NCI-H446 treated with DMSO at 0.1 percent for 48 hours (cell line): ENCODE measurements around the gene JCHAIN.
"Not testable (repeated sequence)": the region's sequence is repeated elsewhere in the genome, so short reads cannot be mapped to it uniquely, and the experiment has no call there.

Experiments used
- DNase-seq: peaks from one replicate; lab custom pipeline; 2025; lab: John Stamatoyannopoulos, UW

The JCHAIN gene

GRCh38 chr4:70666369-70666768 lies at the start of gene JCHAIN:
JCHAIN (minus strand) TSS chr4:70666508; CDS start chr4:70666490, 18 bp downstream.
- no peak for DNase-seq

- DNase-seq, result no peak
Measured at GRCh38 chr4:70715097-70715496, 48.8 kb upstream of the JCHAIN start.

DNA sequence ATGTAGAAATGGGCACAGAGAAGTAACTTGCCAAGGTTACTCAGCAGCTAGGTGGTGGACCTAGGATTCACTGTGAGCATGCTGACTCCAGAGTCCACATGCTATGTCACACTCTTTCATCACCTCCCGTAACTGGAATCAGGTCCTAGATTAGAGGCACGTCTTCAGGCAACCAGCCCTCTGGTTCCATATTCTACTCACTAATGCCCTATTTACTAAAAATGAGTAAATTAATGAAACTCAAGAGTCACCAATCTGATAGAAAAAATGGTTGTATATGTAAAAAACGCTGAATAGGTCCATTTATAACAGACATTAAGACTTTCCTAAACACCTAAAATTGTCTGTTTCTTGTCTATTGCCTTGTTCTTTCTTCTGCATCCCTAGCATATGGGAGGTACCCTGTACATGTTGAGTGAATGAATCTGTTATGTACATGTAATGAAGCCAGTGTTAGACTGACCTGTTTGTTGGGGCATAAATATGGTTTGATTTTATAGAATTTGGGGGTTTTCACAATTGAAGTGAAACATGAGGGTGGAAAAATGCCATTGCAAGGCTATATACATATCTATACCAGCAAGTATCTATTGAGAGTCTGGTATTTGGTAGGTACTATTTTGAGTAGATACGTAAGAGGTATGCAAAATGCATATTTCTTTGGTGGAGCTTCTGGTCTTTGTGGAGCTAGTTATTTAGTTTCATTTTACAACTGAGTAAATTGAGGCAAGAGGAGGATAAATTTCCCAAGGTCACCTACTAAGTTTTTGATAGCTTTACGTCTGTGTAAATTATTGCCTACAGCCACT lies 48.0 kb upstream of the JCHAIN start:
- DNase-seq, result no peak

DNA sequence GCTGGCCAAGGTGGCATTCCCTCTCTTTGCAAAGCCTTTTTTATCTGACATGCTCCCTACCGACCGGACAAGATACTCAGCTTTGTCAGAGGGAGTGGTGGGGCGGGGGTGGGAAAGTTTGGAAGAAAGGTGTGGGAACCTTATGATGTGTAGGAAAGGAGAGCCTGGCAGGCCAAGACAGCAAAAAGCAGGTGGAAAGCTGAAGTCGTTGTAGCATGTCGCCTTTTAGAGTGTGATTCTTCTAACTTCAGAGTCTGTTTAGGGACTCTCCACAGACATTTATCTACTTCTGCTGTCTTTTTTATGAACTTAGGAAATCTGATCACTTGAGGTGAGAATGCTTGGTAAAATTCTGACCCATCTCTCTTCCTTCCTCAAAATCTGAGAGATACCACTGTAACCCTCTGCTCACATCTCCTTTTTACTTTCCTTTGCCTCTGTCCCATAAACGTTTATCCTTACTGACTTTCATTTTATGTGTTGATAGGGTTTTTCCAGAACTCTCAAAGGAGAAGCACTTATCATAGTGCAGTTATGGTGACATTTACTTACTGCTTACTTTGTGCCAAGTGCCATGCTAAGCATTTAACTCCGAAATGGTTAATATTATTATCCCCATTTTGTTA lies 47.3 kb upstream of the JCHAIN start:
- no peak for DNase-seq

DNA sequence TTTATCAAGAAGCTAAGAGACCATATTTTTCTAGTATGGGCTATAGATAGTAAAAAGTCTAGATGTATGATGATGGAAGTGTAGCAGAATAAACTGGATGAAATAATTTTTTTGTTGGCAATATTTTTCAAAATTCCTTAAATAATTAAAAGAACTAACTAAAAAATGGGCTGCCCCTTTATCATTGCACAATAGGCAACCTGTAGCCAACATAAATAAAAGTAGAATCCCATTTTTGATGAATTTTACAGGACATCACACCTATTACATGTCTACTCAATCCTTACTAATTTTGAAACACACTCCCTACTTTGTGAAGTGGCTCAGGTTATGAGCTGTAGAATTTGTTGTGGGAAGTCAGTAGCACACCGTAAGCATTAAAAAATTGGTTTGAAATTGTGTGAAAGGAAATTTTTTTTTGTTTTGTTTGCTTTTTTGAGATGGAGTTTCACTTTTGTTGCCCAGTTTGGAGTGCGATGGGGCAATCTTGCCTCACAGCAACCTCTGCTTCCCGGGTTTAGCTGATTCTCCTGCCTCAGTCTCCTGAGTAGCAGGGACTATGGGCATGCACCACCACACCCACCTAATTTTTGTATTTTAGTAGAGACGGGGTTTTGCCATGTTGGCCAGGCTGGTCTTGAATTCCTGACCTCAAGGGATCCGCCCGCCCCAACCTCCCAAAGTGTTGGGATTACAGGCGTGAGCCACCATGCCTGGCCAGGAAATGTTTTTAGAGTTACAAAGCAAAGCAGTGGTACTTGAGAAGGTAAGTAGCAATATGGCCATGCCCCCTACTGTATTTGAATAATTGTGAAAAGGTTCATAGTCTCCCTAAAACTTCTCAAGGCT lies 46.5 kb upstream of the JCHAIN start:
- no peak for DNase-seq

DNA sequence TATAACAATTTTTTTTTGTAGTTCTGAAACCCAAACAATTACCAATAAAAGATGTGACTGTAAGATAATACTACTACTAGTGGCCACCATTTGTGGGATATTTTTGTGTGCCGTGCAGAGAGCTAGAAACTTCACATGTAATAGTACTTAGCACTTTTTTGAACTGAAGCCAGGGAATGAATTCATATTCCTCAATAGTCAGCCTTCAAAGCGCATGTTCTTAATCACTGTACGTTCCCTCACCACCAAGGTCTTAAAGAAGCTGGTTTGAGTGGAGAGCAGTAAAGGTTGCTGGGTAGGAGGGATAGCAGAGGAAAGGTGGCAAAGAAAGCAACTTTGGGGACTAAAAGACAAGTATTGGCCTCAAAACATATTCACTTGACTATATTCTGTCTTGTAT lies 45.8 kb upstream of the JCHAIN start:
- no peak for DNase-seq

- no peak for DNase-seq
Measured at GRCh38 chr4:70711599-70711998, 45.3 kb upstream of the JCHAIN start.

- DNase-seq, result no peak
Measured at GRCh38 chr4:70709611-70710205, 43.4 kb upstream of the JCHAIN start.

DNA sequence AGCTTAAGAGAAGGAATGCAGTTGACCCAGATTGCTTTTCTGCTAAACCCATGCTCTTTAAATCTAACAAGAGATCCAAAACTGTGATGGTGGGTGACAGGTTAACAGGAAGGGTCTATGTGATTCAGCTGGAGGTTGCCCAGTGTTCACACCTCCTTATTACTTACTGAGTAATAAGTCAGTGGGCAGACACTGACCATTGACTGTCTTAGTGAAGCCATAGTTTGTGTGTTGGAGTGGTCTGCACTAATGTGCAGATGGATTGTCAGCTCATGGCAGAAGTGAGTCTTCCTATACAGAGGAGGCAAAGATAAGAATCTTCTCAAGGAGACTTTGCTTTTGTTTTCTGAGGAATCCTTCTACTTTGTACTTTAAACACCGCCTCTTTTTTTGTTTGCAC lies 40.2 kb upstream of the JCHAIN start:
- DNase-seq, result no peak

DNA sequence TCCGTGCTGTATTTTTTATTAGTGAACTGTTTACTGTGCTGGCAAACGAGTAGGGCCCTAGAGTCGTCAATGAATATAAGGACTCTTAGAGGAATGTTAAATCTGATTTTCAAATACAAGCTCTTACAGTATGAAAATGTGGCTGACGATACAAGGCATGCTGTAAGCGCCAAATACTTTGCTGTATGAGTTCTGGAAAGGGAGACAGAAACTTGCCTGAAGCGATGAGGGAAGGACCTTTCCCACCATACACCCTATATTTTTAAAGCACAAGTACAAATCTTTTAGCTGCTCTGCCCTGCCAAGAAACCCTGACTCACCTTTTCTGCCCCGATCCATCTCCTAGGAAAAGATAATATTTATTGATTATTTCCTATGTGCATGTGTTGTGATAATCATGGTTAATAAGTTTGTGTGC lies 39.7 kb upstream of the JCHAIN start:
- no peak for DNase-seq

GRCh38 chr4:70705183-70706043 lies 39.1 kb upstream of the JCHAIN start:
- DNase-seq, result peak; percentile 34

- DNase-seq, result no peak
Measured at GRCh38 chr4:70704931-70705182, 38.5 kb upstream of the JCHAIN start.

GRCh38 chr4:70704215-70704930 lies 38.1 kb upstream of the JCHAIN start:
- DNase-seq, result peak; percentile 62

- DNase-seq, result no peak
Measured at GRCh38 chr4:70703619-70704214, 37.4 kb upstream of the JCHAIN start.

GRCh38 chr4:70702592-70702991 lies 36.3 kb upstream of the JCHAIN start:
- DNase-seq, result not testable (repeated sequence)

DNA sequence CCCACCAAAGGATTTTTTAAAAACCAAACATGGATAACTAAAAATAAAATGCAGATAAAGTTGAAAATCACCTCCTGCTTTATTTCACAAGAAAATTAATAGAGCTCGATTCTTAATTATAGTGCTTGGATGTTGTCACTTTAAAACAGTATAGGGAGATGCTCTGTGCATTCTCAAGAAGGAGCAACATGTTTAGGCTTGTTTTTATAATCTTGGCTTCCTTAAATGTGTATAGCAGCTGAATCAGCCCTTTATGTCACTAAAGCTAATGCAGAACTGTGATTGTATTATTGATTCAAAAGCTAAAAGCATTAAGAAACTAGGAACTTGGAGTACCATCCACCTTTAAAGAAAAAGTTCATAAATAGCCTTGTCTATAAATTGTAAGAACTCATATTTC lies 35.0 kb upstream of the JCHAIN start:
- DNase-seq, result no peak

- no peak for DNase-seq
Measured at GRCh38 chr4:70700712-70701111, 34.4 kb upstream of the JCHAIN start.

GRCh38 chr4:70698435-70698834 lies 32.1 kb upstream of the JCHAIN start:
- DNase-seq, result not testable (repeated sequence)

GRCh38 chr4:70694633-70695032 lies 28.3 kb upstream of the JCHAIN start:
- DNase-seq, result not testable (repeated sequence)

GRCh38 chr4:70691661-70692060 lies 25.4 kb upstream of the JCHAIN start:
- DNase-seq, result no peak
